Measurements from ENCODE around the gene SLC36A2.

The SLC36A2 gene

GRCh38 chr5:151388960-151389359 is 41.6 kb upstream of the SLC36A2 start (continued):
- no peak for TF ChIP-seq ZBTB1 (tag by site-specific recombination; IDR thresholded peaks at IDR 0.05)
- no peak for TF ChIP-seq SCRT1 (tag by site-specific recombination; IDR thresholded peaks at IDR 0.05; ENCODE audit: borderline replicate concordance)
- TF ChIP-seq ZNF214 (tag by site-specific recombination; IDR thresholded peaks at IDR 0.05; ENCODE audit: borderline replicate concordance), result no peak
- TF ChIP-seq ZNF366 (tag by site-specific recombination; conservative IDR thresholded peaks at IDR 0.05), result no peak
- no peak for TF ChIP-seq KLF17 (tag by site-specific recombination; IDR thresholded peaks at IDR 0.05)
- no peak for TF ChIP-seq ZNF843 (tag by site-specific recombination; IDR thresholded peaks at IDR 0.05)
- TF ChIP-seq GFI1B (tag by site-specific recombination; IDR thresholded peaks at IDR 0.05), result no peak
- TF ChIP-seq BCL11A (tag by site-specific recombination; IDR thresholded peaks at IDR 0.05; ENCODE audit: low read depth), result no peak
- TF ChIP-seq ZNF488 (tag by site-specific recombination; IDR thresholded peaks at IDR 0.05), result no peak
- no peak for TF ChIP-seq ZNF274 (IDR thresholded peaks at IDR 0.05; ENCODE audit: low read length)
- no peak for TF ChIP-seq ZNF274 (tag by site-specific recombination; IDR thresholded peaks at IDR 0.05; ENCODE audit: borderline replicate concordance)
- TF ChIP-seq REST (tag by site-specific recombination; IDR thresholded peaks at IDR 0.05), result no peak

GRCh38 chr5:151384106-151384505 is 36.7 kb upstream of the SLC36A2 start:
- no peaks in the 10 kb centered on the region for H3K4me1 ChIP-seq (ENCODE audit: control insufficient read depth, insufficient read depth, low read length)
- no peak overlapping the region for H3K4me3 ChIP-seq (ENCODE audit: low read depth, low read length)
- no peaks in the 10 kb centered on the region for H3K9me3 ChIP-seq (ENCODE audit: control insufficient read depth, insufficient read depth, low read depth, low read length)
- H3K27ac ChIP-seq (ENCODE audit: extremely low read depth, low read depth, low read length), result no peak overlapping the region
- ChIA-PET CTCF (interaction anchor here (0.6 to 2.8 kb wide), 9 partner anchors 12 to 382 kb away, joined by 3 to 11 read pairs (median 5); no protein-coding TSS in a partner anchor), POLR2A (no interaction called here)
- H3K36me3 ChIP-seq (ENCODE audit: control insufficient read depth in 2 of 2, insufficient read depth in 1 of 2, low read length in 2 of 2), result no peaks in the 10 kb centered on the region
- TF ChIP-seq ZNF274 (IDR thresholded peaks at IDR 0.05; ENCODE audit: low read length) (no peak), ZNF274 (tag by site-specific recombination; IDR thresholded peaks at IDR 0.05; ENCODE audit: borderline replicate concordance) (no peak), ZNF529 (tag by site-specific recombination; IDR thresholded peaks at IDR 0.05; ENCODE audit: insufficient replicate concordance) (no peak), ZSCAN30 (tag by site-specific recombination; IDR thresholded peaks at IDR 0.05) (no peak), ZNF133 (tag by site-specific recombination; IDR thresholded peaks at IDR 0.05) (no peak), ZNF23 (tag by site-specific recombination; IDR thresholded peaks at IDR 0.05; ENCODE audit: borderline replicate concordance) (no peak), ZNF473 (tag by site-specific recombination; IDR thresholded peaks at IDR 0.05) (no peak)

- H3K4me1 ChIP-seq (ENCODE audit: control insufficient read depth, insufficient read depth, low read length), result no peaks in the 10 kb centered on the region
- ChIA-PET CTCF (no interaction called here), POLR2A (no interaction called here)
- H3K4me3 ChIP-seq (ENCODE audit: low read depth, low read length), result no peak overlapping the region
- no peaks in the 10 kb centered on the region for H3K36me3 ChIP-seq (ENCODE audit: control insufficient read depth in 2 of 2, insufficient read depth in 1 of 2, low read length in 2 of 2)
- no peak overlapping the region for H3K27ac ChIP-seq (ENCODE audit: extremely low read depth, low read depth, low read length)
- H3K9me3 ChIP-seq (ENCODE audit: control insufficient read depth, insufficient read depth, low read depth, low read length), result no peaks in the 10 kb centered on the region
- no peak for TF ChIP-seq ZNF280D (tag by site-specific recombination; IDR thresholded peaks at IDR 0.05)
- no peak for TF ChIP-seq ZNF239 (tag by site-specific recombination; IDR thresholded peaks at IDR 0.05)
- TF ChIP-seq ZIC2 (tag by site-specific recombination; IDR thresholded peaks at IDR 0.05), result no peak
- no peak for TF ChIP-seq REPIN1 (tag by site-specific recombination; IDR thresholded peaks at IDR 0.05; ENCODE audit: low read depth)
- TF ChIP-seq ZFHX2 (tag by site-specific recombination; conservative IDR thresholded peaks at IDR 0.05), result no peak
- TF ChIP-seq ZNF292 (tag by site-specific recombination; IDR thresholded peaks at IDR 0.05; ENCODE audit: borderline replicate concordance, low read depth), result no peak
- TF ChIP-seq PRDM6 (tag by site-specific recombination; IDR thresholded peaks at IDR 0.05), result no peak
- TF ChIP-seq ZNF658 (tag by site-specific recombination; IDR thresholded peaks at IDR 0.05), result no peak
These were observed 35.7 kb upstream of the SLC36A2 start for GRCh38 chr5:151383011-151383410.

All from HEK293 (cell line).